Endothelial cell of umbilical vein (primary cell): Measurements from ENCODE around the gene STK40.

Source experiments
- JUN ChIP-seq: IDR thresholded peaks from 2 replicates; pipeline ENCODE4 v1.6.1; 2011; ENCODE audit warnings: borderline replicate concordance, low read depth; ENCODE audit not compliant: insufficient read length, insufficient read depth
- TF ChIP-seq, protein P1 (sequence below), 2 donors: IDR thresholded peaks; 1 replicate in 1 of 2; 2 replicates in 1 of 2; pipeline ENCODE4 v1.5.1; 2011; ENCODE audit warnings: low read length in 2 of 2, mild to moderate bottlenecking in 2 of 2, moderate library complexity in 2 of 2, control low read depth in 1 of 2, inconsistent platforms in 1 of 2, low read depth in 1 of 2; ENCODE audit not compliant: insufficient read depth in 1 of 2; ENCODE audit errors: extremely low read depth in 1 of 2

- TF ChIP-seq, protein P1, sequence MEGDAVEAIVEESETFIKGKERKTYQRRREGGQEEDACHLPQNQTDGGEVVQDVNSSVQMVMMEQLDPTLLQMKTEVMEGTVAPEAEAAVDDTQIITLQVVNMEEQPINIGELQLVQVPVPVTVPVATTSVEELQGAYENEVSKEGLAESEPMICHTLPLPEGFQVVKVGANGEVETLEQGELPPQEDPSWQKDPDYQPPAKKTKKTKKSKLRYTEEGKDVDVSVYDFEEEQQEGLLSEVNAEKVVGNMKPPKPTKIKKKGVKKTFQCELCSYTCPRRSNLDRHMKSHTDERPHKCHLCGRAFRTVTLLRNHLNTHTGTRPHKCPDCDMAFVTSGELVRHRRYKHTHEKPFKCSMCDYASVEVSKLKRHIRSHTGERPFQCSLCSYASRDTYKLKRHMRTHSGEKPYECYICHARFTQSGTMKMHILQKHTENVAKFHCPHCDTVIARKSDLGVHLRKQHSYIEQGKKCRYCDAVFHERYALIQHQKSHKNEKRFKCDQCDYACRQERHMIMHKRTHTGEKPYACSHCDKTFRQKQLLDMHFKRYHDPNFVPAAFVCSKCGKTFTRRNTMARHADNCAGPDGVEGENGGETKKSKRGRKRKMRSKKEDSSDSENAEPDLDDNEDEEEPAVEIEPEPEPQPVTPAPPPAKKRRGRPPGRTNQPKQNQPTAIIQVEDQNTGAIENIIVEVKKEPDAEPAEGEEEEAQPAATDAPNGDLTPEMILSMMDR (IDR thresholded peaks at IDR 0.05; ENCODE audit: extremely low read depth in 1 of 2, insufficient read depth in 1 of 2, low read depth in 1 of 2, low read length in 2 of 2): no peak
- TF ChIP-seq JUN: no peak
Observed at GRCh38 chr1:36432616-36433015, 46.9 kb upstream of the STK40 start.
